ENCODE data around the gene IQCC.

The IQCC gene

DNA sequence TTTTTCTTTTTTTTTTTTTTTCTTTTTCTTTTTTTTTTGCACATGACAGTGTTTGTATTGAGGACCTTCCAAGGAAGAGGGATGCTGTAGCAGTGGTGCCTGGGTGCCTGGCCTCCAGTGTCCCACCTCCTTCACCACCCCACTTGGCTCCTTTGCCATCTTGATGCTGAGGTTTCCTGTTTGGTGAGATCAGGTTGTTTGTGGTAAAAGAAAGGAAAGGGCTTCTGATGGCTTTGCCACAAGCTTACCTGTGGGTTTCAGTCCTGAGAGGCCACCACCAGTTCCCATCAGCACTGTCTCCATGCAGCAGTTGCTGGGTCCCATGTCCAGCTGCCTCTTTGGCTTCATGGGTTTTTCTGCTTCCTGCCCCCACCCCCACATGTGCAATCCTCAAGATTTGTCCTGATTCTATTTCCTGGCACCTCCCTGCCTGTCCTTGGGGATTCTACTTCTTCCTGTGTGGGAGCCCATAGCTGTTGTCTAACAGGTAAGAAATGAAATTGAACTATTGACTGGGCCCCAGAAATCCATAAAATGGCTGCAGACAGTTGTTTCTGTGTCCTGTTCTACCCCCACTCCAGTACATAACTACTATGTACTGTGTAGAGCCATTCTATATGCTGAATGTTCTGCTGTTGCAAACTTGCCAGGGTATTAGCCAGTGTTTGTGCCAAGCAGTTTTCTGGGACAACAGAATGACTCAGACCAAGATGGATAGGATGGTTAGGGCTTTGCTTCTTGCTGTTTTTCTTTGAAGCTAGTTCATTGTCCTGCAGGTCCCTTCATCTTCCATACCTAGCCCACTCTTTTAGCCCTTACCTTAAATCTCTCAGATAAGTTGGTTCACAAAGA lies 9.3 kb upstream of the IQCC start:
- DNase-seq, result no peak

DNA sequence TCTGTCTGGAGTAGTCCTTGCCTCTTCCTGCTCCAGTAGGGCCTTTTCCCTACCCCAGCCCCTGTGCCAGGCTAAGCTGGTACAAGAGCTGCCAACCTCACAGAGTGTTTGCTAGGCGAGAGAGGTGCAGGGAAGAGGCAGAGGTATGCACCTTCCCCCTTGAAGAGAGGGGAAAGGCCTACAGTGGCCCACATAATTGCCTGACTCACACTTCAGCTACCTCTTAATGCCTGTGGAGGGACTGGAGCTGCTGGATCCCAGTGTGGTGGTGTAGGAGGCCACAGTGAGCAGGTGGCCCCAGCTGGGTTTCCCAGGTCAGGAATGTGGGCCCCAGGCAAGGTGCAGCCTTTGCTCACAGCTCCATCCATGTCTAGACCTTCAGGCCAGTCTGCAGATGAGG lies 8.4 kb upstream of the IQCC start:
- no peak for DNase-seq

DNA sequence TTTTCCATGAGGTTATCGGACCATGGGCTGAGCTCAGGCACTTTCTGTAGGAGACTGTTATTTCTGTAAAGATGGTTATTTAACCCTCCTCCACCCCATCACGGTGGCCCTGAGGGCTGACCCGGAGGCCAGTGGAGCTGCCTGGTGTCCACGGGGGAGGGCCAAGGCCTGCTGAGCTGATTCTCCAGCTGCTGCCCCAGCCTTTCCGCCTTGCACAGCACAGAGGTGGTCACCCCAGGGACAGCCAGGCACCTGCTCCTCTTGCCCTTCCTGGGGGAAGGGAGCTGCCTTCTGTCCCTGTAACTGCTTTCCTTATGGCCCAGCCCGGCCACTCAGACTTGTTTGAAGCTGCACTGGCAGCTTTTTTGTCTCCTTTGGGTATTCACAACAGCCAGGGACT lies 7.6 kb upstream of the IQCC start:
- DNase-seq, result no peak

DNA sequence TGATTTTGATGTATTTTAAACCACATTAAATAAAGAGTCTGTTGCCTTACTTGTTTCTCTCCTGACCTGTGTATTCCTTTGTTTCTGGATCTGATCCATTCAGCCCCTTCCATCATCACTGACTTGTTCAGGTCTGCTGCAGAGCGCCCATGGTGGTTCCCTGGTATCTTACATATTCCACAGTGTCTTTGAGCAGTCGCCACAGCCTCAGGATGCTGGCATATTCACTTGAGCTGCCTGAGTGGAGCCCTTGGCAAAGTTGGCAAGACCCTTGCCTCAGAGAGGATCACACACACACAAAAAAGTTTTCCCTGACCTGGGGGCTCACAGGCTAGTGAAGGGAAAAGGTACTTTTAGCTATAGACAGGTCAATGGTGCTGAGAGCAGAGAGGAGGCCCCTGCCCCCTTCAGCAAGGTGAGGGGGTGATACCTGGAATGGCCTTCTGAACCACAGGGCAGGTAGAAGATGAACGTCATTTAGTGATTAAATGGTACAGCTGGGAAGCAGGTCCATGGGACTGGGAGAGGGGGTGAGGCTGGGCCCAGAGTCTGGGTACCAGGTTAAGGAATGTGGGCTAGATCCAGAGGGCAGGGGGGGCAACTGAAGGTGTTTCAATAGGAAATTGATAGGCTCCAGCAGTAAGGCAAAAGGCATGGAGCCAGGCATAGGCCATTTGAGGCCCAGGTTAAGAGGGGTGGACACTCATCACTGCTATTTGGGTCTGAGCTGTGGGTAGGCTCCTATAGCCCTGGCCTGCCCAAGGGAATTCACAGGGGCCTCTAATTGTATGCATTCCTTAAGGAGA lies 7.0 kb upstream of the IQCC start:
- DNase-seq, result peak; percentile 17

DNA sequence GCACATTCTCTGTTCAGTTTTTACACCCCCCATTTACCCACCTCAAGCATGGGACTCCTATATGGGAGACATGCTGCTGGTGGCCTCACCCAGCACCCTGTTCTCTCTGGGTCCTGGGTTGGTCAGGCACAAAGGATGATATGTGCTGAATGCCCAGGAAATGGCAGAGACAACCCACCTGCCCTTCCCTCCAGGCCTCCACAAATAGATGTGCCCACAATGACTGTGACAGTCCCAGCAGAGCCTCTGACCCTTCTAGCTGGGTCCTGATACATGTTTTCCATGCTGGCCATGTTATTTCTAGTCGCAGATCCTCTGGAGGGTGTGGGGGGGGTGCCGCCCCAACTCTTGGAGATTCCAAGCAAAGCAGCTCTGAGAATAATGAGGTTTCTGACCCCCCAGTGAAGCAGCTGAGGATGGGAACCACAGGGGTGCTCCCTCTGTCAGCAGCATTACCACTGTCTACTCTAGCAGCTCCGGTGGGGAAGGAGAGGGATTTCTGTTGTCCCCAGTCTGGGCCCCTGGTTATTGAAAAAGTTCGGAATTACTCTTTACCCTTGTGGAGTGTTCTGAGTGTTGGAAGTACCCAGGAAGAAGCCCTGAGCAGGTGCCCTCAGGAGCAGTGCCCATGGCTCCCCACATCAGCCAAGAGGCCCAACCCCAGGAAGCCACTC lies 6.3 kb upstream of the IQCC start:
- peak; percentile 15 for DNase-seq

DNA sequence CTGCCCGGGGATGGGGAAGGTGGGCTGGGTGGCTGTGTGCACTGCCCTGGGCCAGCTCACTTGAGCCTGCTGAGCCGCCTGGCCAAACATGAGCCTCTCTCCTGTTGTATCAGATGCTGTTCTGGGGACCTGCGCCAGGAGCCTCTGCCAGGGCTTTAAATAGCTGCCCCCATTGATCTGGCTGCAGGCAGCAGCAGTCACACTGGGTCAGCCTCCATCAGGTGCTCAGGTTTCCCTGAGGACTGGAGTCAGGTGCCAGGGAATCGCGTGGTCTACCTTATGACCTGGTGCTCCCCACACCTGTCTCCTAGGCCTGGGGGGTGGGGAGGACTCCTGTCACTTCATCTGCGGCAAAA lies 5.8 kb upstream of the IQCC start:
- DNase-seq, result peak; percentile 78

DNA sequence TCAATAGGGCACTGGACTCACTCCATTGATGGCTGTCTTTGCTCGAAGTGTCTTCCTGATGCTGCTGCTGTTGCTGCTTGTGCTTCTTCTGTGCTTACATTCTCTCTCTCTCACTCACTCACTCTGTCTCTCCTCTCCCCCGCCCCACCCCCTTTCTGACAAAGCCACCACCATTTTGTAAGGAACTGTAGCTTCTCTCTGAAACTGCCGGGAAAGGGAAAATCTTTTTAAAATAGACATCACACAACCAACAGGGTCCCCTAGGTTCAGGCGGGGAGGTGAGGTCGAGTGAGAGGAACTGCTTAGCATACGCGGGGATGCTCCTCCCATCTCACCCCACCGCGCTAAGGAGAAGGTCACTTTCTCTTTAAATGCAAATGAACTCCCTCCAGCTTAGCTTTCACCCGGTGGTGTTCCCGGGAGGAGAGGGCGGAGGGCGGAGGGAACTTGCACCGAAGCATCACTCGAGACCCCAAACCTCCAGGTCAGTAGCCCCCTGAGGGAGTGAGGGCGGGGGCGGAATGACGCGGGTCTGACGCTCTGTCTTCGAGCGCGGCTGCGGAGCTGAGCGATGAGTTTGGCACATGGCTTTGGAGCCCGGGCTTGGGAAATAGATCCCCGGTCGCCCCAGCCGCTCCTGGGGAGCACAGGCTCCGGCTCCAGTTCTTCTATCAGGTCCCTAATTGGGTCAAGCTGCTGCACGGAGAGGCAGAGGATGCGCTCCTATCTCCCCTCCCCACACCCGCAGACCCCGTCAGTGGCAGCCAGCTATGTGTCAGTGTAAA lies 5.1 kb upstream of the IQCC start, which contains the start of gene CCDC28B:
TSS of gene CCDC28B (plus strand) at position 370 of the 785 bp plus-strand sequence. CDS start 1,341 bp downstream, outside the sequence.
- peak; percentile 90 for DNase-seq

DNA sequence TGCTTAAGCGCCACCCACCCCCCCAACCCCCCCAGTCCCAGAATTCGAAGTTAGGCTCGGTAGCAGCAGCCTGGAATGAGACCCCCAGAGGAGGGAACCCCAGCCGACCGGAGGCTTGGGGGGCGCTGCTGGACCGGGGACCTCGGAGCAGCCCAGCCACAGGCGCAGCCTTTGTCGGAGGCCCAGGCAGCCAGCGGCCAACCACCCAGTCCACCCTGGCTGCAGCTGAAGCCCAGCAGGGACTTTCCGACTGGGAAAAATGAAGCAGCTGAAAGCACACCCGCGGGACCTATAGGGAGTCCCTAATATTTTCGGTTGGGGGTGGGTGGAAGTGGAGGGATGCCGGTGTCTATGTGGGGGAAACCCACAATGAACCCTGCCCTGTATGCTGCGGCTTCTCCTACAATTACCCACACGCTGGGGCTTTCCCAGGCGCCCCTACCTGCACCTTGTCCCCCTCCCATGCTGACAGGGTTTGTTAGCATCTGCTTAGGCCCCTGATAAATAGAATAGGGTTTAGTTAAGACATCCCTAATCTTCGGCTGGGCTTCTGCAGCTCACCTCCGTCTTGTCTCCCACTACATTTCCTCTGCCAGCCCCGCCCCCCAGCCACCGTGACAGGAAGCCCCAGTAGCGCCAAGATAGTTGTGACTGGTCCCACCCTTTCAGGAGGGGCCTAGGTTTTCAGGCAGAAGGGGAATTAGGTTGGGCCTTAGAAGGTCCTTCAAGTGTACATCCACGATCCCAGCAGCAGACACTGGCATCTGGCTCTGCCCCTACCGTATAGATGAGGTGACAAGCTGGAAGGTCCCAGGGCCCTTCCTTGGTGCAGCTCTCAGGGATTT lies 4.2 kb upstream of the IQCC start:
- peak; percentile 89 for DNase-seq

DNA sequence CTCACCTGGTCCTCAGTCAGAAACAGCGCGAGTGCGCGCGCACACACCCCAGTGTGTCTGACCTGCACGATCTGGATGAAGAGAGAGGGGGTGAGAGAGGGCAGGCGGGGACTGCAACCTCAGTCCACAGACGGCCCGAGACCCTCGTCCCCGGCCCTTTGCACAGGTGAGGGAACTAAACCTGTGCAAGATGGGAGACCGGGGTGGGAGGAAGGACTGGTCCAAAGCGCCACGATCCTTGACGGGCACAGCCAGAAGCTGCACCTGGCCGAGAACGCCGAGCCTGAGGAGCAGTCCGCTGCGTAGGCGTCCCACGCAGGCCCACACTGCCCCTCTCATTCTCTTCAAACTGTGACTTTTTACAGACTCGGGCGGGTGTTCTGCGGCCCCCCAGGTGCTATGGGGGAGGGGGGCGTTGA lies 519 bp upstream of the IQCC start:
- no peak for DNase-seq

DNA sequence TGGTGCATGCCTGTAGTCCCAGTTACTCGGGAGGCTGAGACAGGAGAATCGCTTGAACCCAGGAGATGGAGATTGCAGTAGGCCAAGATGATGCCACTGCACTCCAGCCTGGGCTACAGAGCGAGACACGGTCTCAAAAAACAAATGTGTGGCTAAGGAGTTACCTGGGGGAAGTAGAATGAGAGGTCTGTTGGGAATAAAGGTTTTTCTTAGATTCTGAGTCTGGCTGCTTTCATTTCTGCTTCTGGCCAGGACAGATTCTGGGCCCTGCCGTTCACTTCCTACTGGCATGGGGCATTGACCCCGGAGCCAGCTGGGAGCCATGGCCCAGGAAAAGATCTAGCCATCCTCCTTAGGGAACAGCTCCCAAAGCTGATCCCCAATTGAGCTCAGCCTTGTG lies 3.0 kb downstream of the IQCC start:
- peak; percentile 14 for DNase-seq

DNA sequence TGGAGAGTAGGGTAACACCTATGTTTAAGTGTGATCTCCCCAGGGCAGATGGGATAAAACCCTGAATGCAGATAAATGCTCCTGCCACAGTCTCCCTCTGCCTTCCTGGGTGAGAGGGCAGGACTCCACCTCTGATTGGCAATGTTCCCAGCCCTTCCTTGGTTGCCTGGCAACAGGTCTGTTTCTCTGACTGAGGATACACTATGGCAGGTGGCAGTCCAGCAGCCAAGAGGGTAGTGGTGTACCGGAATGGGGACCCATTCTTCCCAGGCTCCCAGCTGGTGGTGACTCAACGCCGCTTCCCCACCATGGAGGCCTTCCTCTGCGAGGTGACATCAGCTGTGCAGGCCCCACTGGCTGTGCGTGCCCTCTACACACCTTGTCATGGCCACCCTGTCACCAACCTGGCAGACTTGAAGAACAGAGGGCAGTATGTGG lies 3.4 kb downstream of the IQCC start, which contains the start of gene DCDC2B:
TSS of gene DCDC2B (plus strand) at position 199 of the 438 bp plus-strand sequence. CDS start at position 204, 5 bp downstream.
- peak; percentile 65 for DNase-seq

DNA sequence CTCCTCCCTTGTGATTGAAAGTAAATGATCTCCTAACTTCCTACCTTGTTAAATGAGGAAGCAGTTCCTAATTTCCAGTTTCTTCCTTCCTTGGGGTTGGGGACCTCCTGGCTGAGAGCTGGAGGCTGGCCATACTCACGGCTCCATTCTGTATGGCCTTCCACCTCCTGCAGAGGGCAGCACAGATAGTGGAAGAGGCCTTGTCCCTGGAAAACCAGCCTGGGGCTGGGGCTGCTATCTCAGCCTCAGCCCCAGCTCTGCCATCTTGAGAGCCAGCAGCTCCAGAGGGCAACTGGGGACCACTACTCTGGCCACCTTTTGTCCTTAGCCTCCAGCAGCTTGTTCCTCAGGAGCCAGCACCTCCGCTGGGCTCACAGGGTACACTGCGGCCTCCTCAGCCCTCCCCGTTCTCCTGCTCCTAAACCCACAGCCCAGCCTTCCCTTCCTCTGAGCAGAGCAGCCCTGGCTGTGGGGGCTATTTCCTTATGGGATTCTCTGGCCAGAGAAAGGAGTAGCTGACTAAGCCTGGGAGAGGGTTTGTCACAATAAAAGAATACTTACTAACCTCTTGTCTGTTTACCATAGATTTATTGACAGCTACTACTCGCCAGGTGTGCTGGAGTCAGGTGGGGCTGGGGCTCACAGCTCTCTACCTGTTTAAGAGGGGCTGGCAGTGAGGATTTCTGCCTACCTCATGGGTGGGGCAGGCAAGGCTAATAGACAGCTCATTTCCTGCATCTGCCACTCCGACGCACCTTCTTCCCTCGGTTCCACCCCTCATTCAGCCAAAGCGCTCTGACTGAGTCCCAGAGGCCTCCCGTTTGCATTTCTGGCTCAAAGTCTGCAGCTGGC lies 10.4 kb downstream of the IQCC start:
- peak; percentile 57 for DNase-seq

DNA sequence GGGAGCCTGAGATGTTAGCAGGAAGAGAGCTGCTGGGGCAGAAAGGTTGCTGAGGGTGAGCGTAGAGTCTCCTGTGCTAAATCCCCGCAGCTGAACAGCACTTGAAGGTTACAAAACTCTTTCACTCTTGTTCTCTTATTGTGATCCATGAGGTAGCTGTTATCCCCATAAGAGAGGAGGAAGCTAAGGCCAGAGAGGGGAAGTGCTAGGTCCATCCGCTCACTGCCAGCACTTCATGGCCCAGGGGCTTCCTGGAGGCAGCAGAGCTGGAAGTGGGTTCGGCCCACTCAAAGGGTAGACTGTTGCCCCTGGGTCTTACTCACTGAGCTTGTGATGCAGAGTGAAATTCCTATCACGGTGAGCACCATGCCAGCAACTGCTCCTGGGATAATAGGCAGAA lies 11.1 kb downstream of the IQCC start:
- no peak for DNase-seq

DNA sequence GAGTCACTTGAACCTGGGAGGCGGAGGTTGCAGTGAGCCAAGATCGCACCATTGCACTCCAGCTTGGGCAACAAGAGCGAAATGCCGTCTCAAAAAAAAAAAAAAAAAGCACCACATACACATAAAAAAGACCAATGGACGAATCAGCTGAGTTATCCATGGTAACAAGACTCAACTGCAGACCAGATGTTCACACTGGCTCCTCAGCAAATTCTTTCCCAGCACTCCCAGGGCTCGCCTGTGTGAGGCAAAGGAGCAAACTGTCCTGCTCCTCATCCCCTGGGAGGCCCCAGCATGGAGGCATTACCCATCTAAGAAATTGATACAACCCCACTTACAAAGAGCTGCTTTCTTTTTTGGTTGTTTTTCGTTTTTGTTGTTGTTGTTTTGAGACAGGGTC lies 13.6 kb downstream of the IQCC start:
- DNase-seq, result no peak

DNA sequence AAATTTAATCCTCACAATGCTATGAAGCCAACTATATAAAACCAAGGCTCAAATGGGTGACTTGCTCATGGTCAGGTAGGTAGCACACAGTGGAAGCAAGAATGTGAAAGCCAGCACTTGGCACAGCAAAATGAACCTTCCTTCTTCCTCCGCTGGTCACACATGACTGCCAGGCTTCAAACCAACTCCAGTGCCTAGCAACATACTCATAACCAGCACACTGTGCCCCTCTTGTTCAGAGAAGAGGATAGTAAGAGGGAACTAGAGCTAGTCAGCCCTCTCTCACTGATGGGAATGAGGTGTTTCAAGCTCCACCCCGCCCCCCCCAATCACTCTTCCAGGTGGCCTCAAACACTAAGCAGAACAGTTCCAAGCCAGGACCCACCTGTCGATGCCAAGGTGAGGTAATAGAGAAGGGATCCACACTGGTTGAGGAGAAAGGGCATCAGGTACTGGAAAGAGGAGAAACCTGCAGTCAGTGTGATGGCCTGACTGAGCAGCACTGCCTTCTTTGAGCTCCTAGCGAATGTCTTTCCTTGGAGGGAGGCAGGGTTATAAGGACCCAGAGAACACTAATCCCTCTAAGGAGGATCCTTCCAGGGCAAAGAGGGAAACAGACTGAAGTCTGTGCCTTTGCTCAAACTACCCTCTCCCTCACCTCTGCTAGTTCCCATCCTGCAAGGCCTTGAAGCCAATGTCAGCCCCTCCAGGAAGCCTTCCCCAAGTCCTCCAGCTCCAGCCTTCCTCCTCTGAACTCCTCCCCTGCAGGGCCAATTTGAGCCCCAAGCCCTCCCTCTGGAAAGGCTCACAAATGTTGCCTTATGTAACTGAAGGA lies 15.5 kb downstream of the IQCC start:
- DNase-seq, result no peak

DNA sequence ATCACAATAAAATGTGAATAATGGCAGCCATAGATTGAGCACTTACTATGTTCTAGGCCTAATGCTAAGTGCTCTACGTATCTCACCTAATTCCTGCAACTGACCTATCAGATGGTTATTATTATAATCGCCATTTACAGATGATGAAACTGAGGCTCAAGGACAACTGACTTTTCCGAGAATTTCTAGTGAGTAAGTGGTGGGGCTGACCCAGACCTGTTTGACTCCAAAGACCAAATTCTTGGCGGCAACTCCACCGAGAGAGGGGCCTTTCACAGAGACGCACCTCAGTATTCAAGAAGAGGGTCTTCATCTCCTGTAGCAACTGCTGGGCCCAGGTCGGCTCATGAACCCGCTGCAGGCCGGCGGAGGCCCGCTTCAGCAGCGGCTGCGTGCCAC lies 16.1 kb downstream of the IQCC start:
- no peak for DNase-seq

DNA sequence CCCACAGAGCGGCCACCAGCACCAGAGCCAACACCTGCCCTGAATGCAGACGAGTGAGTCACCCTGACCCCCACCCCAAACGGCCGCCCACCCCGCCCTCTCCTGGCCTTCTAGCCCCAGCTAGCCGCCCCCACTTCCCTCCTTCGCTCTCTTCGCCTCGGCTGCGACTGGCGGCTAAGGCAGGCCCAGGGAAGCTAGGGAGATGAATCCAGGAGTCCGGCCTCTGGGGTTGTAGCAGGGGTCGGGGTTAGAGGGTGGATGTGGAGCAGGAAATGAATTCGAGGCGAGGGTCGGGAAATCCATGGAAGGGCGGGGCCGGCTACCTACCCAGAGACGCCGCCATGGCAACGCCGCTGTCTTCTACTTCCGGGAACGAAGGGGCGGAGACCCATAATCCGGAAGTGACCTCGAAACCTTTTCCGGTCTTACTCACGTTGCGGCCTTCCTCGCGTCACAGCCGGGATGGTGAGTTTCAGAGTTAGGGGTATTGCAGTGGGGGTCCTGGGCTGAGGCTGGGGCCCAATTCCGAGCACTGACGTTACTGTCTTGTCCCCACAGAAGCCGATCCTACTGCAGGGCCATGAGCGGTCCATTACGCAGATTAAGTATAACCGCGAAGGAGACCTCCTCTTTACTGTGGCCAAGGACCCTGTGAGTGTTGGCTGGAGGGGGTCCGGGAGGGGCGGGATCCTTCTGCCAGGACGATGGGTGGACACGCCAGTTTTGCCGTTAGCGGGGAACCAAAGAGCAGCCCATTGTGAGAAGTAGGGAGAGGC lies 16.7 kb downstream of the IQCC start, which contains the start of the genes EIF3I and TMEM234:
TSS of gene EIF3I (plus strand) at position 428 of the 776 bp plus-strand sequence. CDS start at position 463, 35 bp downstream.
TSS of gene TMEM234 (minus strand) at position 374 of the 776 bp plus-strand sequence. CDS start at position 343, 31 bp downstream.
- DNase-seq, result peak; percentile 96

DNA sequence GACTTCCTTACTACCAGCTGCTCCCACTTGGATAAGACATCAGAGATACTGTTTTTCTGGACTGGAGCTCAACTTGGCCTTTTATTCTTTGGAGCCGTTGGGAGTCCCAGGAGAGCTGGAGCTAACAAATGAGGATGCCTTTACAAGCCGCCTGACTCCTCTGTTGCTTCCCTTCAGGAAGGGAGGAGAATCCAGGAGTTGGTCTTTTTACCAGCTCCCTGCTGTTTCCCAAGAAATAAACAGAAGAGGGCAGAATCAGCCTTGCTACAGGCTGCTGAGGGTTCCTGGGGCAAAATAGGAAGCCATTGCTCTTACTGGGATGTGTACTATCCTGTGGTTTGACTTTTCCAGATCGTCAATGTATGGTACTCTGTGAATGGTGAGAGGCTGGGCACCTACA lies 18.2 kb downstream of the IQCC start:
- DNase-seq, result no peak

Measured in femur (tissue), 1 donor.